HG03460 (cell line): ENCODE results near the gene ITGA1.
"Not testable (repeated sequence)": the region's sequence is repeated elsewhere in the genome, so short reads cannot be mapped to it uniquely, and the experiment has no call there.

Experiments used
- ATAC-seq: cut with Tn5 transposase; IDR thresholded peaks from one replicate; pipeline ENCODE4 v1.9.1; 2021; ENCODE audit not compliant: unreplicated experiment

Gene ITGA1

DNA sequence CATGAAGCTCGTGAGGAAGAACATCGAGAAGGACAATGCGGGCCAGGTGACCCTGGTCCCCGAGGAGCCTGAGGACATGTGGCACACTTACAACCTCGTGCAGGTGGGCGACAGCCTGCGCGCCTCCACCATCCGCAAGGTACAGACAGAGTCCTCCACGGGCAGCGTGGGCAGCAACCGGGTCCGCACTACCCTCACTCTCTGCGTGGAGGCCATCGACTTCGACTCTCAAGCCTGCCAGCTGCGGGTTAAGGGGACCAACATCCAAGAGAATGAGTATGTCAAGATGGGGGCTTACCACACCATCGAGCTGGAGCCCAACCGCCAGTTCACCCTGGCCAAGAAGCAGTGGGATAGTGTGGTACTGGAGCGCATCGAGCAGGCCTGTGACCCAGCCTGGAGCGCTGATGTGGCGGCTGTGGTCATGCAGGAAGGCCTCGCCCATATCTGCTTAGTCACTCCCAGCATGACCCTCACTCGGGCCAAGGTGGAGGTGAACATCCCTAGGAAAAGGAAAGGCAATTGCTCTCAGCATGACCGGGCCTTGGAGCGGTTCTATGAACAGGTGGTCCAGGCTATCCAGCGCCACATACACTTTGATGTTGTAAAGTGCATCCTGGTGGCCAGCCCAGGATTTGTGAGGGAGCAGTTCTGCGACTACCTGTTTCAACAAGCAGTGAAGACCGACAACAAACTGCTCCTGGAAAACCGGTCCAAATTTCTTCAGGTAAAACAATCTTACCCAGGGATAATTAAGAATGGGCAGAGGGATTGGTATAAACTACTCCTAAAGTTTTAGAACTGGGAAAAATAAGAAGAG is 12.9 kb downstream of the ITGA1 start:
- ATAC-seq, result peak; percentile 39

DNA sequence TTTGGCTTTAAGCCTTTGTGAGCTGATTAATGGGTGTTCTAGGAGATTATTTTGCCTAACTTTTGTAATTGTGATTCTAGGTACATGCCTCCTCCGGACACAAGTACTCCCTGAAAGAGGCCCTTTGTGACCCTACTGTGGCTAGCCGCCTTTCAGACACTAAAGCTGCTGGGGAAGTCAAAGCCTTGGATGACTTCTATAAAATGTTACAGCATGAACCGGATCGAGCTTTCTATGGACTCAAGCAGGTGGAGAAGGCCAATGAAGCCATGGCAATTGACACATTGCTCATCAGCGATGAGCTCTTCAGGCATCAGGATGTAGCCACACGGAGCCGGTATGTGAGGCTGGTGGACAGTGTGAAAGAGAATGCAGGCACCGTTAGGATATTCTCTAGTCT is 13.6 kb downstream of the ITGA1 start:
- ATAC-seq, result no peak

- no peak for ATAC-seq
These were observed 14.7 kb downstream of the ITGA1 start for GRCh38 chr5:52802272-52802973.

GRCh38 chr5:52802974-52803336 is 15.2 kb downstream of the ITGA1 start:
- ATAC-seq, result no peak

DNA sequence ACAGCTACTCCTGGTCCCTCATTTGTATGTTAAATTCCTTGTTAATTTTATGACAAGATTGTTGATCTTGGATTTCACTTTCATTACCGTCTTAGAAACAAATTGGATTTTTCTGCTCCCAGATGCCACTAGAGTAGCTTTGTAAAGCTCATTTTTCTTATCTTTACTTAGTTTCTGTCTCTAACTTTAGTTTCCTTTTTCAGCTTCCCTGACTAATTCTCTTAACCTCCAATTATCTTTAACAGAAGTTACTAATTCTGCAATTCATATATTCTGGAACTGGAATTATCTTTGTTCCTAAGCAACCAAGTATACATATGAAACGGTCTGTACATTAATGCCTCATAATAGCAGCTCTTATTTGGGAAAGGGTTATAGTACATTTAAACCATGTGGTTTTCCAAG is 16.7 kb downstream of the ITGA1 start:
- no peak for ATAC-seq

- no peak for ATAC-seq
These were observed 17.3 kb downstream of the ITGA1 start for GRCh38 chr5:52804981-52805380.

DNA sequence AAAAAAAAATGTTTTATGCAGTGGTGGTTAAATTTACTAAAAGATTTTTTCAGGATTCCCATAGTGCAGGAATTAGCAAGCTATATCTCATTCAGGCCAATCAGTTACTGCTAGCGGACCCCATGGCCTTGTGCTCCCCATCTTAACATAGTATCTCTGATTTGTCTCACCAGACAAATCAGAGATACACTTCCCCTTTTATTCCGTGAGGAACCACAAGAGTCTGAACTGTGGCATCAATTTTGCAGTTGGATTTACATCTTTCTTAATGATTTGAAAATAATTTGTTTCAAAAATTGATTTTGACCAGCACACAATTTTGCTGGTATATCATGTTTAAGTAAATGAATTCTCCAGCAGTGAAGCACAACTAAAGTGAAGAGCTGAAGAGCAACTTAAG is 17.9 kb downstream of the ITGA1 start:
- no peak for ATAC-seq

DNA sequence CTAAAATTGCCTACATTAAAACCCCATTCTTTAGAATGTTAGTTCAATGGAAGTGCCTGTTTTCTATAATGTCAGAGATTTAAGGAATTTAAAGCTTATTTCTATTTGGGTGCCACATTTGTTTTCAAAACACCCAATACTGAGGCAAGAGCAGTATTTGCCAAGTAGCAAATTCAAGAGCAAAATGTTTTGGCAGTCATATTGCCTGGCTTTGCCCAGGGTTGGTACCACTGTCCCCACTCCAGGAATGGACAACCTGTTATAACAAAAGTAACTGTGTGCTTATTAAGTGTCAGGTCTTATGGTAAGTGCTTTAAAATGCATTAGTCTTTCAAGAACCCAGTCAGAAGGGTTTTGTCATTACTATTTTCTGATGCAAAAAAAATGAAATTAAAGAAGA is 19.3 kb downstream of the ITGA1 start:
- no peak for ATAC-seq

DNA sequence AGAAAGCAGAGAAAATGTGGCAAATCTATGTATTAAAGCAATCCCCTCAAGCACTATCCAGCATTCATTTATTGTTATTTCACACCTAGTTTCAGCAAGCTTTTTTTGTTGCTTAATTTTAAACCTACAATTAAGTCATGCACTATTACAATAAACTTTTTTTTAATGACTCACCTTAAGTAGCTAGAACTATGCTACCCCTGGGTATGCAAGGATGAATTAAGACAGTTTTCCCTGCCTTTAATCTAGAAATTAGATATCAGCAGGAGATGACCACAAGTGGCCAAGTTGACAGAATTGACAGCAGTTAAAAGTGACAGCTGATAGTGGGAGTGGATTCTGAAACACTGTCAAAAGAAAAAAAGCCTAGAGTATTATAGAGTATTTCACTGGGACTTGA is 20.0 kb downstream of the ITGA1 start:
- ATAC-seq, result no peak

- no peak for ATAC-seq
These were observed 20.7 kb downstream of the ITGA1 start for GRCh38 chr5:52808316-52808901.

DNA sequence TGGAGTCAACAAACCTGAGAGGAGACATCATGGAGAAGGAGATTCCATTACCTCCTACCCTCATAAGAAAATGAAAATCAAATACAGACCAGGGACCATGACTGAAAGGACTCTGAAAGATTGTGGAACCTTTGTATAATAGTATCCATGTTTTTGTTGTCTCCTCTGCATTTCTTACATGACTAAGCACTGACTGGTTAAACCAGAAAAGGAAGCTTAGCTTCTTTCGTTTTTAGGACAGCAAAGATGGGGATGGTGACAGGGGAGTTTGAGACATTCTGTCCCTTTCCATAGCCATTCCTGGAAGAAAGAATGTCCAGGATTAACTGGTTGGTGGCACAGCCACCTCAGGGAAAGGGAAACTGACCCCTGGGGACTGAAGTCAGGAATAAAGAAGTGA is 22.2 kb downstream of the ITGA1 start:
- ATAC-seq, result no peak

DNA sequence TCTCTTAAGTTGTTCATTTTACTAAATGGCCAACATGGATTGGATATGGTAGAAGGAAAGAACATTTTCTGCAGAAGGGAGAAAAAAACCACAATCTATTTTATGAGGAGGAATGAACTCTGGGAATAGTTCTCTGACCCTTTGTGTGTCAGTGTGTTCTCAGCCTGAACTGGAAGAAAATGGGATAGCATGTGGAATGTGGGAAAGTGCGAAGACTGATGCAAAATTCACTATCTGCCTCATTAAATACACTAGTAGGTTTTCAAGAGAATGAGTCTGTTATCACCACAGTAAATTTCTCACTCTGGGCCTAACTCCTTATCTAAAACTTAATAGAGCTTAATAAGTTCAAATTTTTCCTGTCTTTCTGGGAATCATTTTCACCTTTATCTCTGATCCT is 22.7 kb downstream of the ITGA1 start:
- no peak for ATAC-seq

GRCh38 chr5:52811067-52811749 is 23.5 kb downstream of the ITGA1 start:
- ATAC-seq, result no peak

- no peak for ATAC-seq
These were observed 26.8 kb downstream of the ITGA1 start for GRCh38 chr5:52814352-52815148.

DNA sequence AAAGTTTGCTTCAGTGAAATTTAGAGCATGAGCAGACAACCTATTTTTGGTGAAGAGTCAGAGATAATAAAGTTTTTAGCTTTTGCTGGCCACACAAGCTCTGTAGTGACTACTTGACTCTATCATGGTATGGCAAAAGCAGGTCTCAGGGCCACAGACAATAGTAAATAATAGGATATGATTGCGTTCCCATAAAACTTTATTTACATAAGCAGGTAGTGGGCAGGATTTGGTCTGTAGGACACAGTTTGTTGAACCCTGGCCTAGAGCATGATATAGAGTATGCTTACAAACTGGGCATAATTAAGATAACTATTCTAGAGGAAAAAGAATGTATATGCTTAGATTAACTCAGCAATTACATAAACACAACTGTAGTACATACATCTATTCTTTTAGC is 30.1 kb downstream of the ITGA1 start:
- ATAC-seq, result no peak

- ATAC-seq, result no peak
These were observed 30.6 kb downstream of the ITGA1 start for GRCh38 chr5:52818360-52818759.

GRCh38 chr5:52818807-52819206 is 31.1 kb downstream of the ITGA1 start:
- ATAC-seq, result not testable (repeated sequence)

DNA sequence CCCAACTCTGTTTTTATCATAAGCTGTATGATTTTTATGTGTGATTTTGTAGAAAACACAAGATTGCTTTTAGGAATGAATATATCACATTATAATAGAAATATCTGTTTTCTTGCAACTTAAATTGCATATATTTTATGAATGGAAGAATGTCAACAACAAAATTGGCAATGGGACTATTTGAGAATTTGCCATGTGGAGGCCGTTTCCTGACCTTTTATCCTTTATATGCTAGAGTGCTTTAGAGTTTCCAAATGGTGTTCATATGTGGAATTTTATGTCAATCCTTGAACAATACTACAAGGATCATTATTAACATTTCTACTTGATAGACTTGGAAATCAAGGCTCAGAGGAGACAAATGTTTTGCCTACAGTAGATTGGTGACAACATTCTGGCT is 34.2 kb downstream of the ITGA1 start:
- no peak for ATAC-seq

GRCh38 chr5:52822437-52822836 is 34.7 kb downstream of the ITGA1 start:
- no peak for ATAC-seq

DNA sequence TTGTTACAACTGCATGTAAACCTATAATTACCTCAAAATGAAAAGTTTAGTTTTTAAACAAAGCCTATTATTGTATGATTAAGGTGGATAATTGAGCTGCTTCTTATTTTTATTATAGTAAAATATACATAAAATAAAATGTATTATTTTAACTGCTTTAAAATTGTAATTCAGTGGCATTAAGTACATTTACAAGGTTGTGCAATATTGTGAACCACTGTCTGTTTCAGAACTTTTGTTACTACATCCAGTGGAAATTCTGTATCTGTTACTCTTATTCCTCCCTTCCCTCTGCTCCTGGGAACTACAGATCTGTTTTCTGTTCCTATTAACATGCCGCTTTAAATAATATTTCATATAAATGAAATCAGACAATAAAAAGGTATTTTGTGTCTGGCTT is 37.1 kb downstream of the ITGA1 start:
- ATAC-seq, result no peak

DNA sequence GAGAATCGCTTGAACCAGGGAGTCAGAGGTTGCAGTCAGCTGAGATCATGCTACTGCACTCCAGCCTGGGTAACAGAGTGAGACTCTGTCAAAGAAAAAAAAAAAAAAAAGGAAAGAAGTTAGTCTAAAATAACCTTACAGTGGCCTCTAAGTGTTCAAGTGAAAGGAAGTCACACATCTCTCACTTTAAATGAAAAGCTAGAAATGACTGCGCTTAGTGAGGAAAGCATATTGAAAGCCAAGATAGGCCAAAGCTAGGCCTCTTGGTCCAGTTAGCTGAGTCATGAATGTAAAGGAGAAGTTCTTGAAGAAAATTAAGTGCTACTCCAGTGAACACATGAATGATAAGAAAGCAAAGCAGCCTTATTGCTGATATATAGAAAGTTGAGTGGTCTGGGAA is 38.1 kb downstream of the ITGA1 start:
- peak; percentile 90 for ATAC-seq
